Vagina (tissue), 2 donors: Measurements from ENCODE around the gene MEIOC. TPM values are rescaled to one million over a fixed set of nuclear protein-coding genes. Genes with fewer than 3 reads are reported as not detected.
A peak's percentile ranks its signal among the peaks of the same experiment; 100 is the strongest.
"Not testable (repeated sequence)": the region's sequence is repeated elsewhere in the genome, so short reads cannot be mapped to it uniquely, and the experiment has no call there.

Source experiments
- DNase-seq, 2 donors: peaks; one replicate each; pipeline ENCODE4 v3.0.0-alpha.2; 2017; ENCODE audit errors: extremely low spot score in 2 of 2
- H3K27ac ChIP-seq: fragments of 200-600 bp; sonication (generic); one replicate; pipeline ENCODE4 v1.5.1; 2019
- H3K27me3 ChIP-seq: fragments of 200-600 bp; sonication (generic); one replicate; pipeline ENCODE4 v1.5.1; 2019
- H3K36me3 ChIP-seq, 2 donors: fragments of 200-600 bp; sonication (generic); one replicate each; pipeline ENCODE4 v1.5.1; 2017 to 2019
- H3K4me1 ChIP-seq: fragments of 200-600 bp; sonication (generic); one replicate; pipeline ENCODE4 v1.5.1; 2019
- H3K4me3 ChIP-seq, 2 donors: fragments of 200-600 bp; sonication (generic); 1 replicate in 1 of 2; 2 replicates in 1 of 2; pipeline ENCODE4 v1.5.1; 2016 to 2019
- H3K9me3 ChIP-seq: fragments of 200-600 bp; sonication (generic); one replicate; pipeline ENCODE4 v1.5.1; 2019
- POLR2A ChIP-seq, 2 donors: fragments of 450-650 bp; IDR thresholded peaks; one replicate each; pipeline ENCODE4 v1.6.1; 2017; ENCODE audit warnings: antibody characterized with exemption in 2 of 2, mild to moderate bottlenecking in 2 of 2, moderate library complexity in 2 of 2
- POLR2AphosphoS5 ChIP-seq, 2 donors: sonication (generic); formaldehyde crosslinking; IDR thresholded peaks; one replicate each; pipeline ENCODE4 v1.9.0; 2017; ENCODE audit warnings: antibody characterized with exemption in 2 of 2, mild to moderate bottlenecking in 2 of 2, low read depth in 1 of 2; ENCODE audit not compliant: insufficient read depth in 1 of 2
- intact Hi-C: fragments of 100-400 bp; cut with DNase I; formaldehyde crosslinking; loops from one replicate; pipeline ENCODE4 v1.15.1; 2023
- total RNA-seq: library from RNA; depleted of rRNA; stranded (reverse); fragments of >200 nt; gene quantifications from one replicate; pipeline ENCODE4 v1.2.3, GENCODE V29; 2016
- TF ChIP-seq, protein P1 (sequence below), 3 experiments: fragments of 450-650 bp in 2 of 3; fragments of 200-600 bp in 1 of 3; sonication (generic) in 1 of 3; IDR thresholded peaks; one replicate each; pipeline ENCODE4 v1.5.1; 2017 to 2019; ENCODE audit warnings: antibody characterized with exemption in 3 of 3, mild to moderate bottlenecking in 2 of 3, moderate library complexity in 2 of 3

Gene MEIOC
- total RNA-seq, 1 donor from 2014 or later = not detected

DNA sequence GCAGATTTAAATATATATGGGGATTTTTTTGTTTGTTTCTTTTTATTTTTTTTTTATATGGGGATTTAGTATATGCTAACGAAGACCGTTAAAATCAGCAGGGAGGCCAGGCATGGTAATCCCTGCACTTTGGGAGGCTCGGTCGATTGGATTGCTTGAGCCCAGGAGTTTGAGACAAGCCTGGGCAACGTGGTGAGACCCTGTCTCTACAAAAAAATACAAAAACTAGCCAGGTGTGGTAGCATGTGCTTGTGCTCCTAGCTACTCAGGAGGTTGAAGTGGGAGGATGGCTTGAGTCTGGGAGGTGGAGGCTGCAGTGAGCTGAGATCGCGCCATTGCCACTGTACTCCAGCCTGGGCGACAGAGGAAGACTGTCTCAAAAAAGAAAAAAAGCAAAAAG is 22.3 kb upstream of the MEIOC start:
- DNase-seq = no peak
- Histone ChIP-seq H3K4me1 (no peaks in the 10 kb centered on the region), H3K9me3 (no peaks in the 10 kb centered on the region), H3K4me3 (no peak overlapping the region), H3K36me3 (no peaks in the 10 kb centered on the region), H3K27me3 (no peaks in the 10 kb centered on the region), H3K27ac (no peak overlapping the region)
- TF ChIP-seq, protein P1, sequence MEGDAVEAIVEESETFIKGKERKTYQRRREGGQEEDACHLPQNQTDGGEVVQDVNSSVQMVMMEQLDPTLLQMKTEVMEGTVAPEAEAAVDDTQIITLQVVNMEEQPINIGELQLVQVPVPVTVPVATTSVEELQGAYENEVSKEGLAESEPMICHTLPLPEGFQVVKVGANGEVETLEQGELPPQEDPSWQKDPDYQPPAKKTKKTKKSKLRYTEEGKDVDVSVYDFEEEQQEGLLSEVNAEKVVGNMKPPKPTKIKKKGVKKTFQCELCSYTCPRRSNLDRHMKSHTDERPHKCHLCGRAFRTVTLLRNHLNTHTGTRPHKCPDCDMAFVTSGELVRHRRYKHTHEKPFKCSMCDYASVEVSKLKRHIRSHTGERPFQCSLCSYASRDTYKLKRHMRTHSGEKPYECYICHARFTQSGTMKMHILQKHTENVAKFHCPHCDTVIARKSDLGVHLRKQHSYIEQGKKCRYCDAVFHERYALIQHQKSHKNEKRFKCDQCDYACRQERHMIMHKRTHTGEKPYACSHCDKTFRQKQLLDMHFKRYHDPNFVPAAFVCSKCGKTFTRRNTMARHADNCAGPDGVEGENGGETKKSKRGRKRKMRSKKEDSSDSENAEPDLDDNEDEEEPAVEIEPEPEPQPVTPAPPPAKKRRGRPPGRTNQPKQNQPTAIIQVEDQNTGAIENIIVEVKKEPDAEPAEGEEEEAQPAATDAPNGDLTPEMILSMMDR (IDR thresholded peaks at IDR 0.05) = no peak
- no peak for TF ChIP-seq POLR2AphosphoS5 (IDR thresholded peaks at IDR 0.05; ENCODE audit: insufficient read depth in 1 of 2, low read depth in 1 of 2)
- intact Hi-C loops = loop anchor here (5.0 kb wide), 1 partner anchor 87 kb away; no protein-coding TSS in a partner anchor

DNA sequence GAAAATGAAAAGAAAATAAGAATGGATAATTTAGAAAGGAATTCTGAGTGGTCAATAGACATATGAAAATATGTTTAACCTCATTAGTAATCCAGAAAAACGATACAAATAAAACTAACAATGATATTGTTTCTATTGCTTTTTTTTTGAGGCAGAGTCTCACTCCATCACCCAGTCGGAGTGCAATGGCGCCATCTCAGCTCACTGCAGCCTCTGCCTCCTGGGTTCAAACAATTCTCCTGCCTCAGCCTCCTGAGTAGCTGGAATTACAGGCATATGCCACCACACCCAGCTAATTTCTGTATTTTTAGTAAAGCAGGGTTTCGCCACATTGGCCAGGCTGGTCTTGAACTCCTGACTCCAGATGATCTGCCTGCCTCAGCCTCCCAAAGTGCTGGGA is 21.9 kb upstream of the MEIOC start:
- H3K4me3 ChIP-seq, H3K4me1 ChIP-seq, H3K27ac ChIP-seq, H3K9me3 ChIP-seq, DNase-seq, H3K36me3 ChIP-seq, H3K27me3 ChIP-seq: not testable (repeated sequence)
- intact Hi-C loops = loop anchor here (5.0 kb wide), 1 partner anchor 87 kb away; no protein-coding TSS in a partner anchor

DNA sequence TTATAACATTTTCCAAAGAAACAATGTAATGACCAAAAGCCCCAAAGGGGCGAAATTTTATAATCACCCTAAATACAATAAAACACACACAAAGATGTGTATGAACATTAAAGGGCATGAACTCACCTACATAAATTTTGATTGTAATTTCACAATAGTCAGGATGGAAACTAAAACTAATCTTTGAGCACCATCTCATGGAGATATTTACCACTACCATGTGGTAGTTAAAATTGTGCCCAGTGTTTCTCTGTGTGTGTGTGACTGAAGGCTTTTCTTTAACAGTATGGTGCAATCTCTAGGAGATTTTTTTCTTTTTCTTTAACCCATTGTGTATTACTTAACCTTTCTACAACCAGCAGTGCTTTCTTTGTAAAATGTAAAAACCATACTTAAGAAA is 19.7 kb upstream of the MEIOC start:
- no peak for DNase-seq
- TF ChIP-seq POLR2AphosphoS5 (IDR thresholded peaks at IDR 0.05; ENCODE audit: insufficient read depth in 1 of 2, low read depth in 1 of 2) (no peak), POLR2A (IDR thresholded peaks at IDR 0.05) (no peak)
- TF ChIP-seq, protein P1 (IDR thresholded peaks at IDR 0.05) = peak in 2 of 3 experiments; percentile 50 to 59
- Histone ChIP-seq H3K4me1 (no peaks in the 10 kb centered on the region), H3K36me3 (no peaks in the 10 kb centered on the region), H3K4me3 (no peak overlapping the region), H3K27ac (no peak overlapping the region), H3K27me3 (no peaks in the 10 kb centered on the region), H3K9me3 (no peaks in the 10 kb centered on the region)
- intact Hi-C loops = loop anchor here (5.0 kb wide), 1 partner anchor 104 kb away; no protein-coding TSS in a partner anchor

DNA sequence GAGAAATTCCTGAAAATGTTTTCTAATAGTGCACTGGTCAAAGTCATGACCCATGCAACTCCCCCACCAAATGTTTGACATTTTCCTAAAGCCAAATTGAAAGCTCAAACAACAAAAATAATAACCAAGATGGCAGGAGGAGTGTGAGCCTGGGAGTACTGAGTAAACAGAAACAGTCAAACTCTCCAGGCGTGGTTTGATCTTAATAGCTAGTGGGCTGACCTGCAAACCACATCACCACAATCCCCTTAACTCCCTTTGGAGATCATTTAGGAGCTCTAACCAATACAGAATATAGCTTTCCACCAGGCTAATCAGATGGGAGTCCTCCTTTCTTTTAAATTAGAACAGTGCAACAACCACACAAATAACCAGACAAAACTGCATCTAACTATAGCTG is 19.2 kb upstream of the MEIOC start:
- no peak for TF ChIP-seq POLR2AphosphoS5 (IDR thresholded peaks at IDR 0.05; ENCODE audit: insufficient read depth in 1 of 2, low read depth in 1 of 2)
- TF ChIP-seq POLR2A (IDR thresholded peaks at IDR 0.05) = no peak
- TF ChIP-seq, protein P1 (IDR thresholded peaks at IDR 0.05) = no peak
- Histone ChIP-seq H3K4me3 (no peak overlapping the region), H3K9me3 (no peaks in the 10 kb centered on the region), H3K27ac (no peak overlapping the region), H3K36me3 (no peaks in the 10 kb centered on the region), H3K4me1 (no peaks in the 10 kb centered on the region), H3K27me3 (no peaks in the 10 kb centered on the region)
- no peak for DNase-seq
- intact Hi-C loops = loop anchor here (5.0 kb wide), 1 partner anchor 105 kb away; no protein-coding TSS in a partner anchor

DNA sequence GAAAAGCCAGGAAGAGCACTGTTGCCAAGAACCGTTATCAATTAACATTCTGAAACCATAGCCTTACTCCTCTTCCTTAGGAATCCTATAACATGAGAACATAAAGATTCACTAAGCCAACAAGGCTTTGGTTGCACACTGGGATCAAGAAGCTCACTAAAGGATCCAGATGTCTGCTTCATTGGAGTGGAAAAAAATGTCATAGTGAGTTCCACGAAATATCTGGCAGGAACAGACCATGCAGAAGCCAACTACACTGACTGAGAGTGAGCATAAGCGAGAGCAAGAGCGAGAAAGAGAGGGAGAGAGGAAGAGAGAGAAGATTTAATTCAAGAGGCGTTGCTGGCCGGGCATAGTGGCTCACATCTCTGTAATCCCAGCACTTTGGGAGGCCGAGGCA is 13.4 kb upstream of the MEIOC start:
- H3K27me3 ChIP-seq = no peaks in the 10 kb centered on the region
- no peaks in the 10 kb centered on the region for H3K4me1 ChIP-seq
- intact Hi-C loops = no loop called here
- H3K27ac ChIP-seq = no peak overlapping the region
- no peaks in the 10 kb centered on the region for H3K36me3 ChIP-seq
- no peak for TF ChIP-seq POLR2A (IDR thresholded peaks at IDR 0.05)
- TF ChIP-seq POLR2AphosphoS5 (IDR thresholded peaks at IDR 0.05; ENCODE audit: insufficient read depth in 1 of 2, low read depth in 1 of 2) = no peak
- TF ChIP-seq, protein P1 (IDR thresholded peaks at IDR 0.05) = no peak
- H3K4me3 ChIP-seq = no peak overlapping the region
- no peak for DNase-seq
- no peaks in the 10 kb centered on the region for H3K9me3 ChIP-seq
